HG03066 (cell line): ENCODE data around the gene KRTAP1-5.
"Not testable (repeated sequence)": the region's sequence is repeated elsewhere in the genome, so short reads cannot be mapped to it uniquely, and the experiment has no call there.

Experiments used
- ATAC-seq: cut with Tn5 transposase; IDR thresholded peaks from one replicate; pipeline ENCODE4 v1.9.1; 2021; ENCODE audit warnings: low read depth; ENCODE audit not compliant: unreplicated experiment

KRTAP1-5 gene

GRCh38 chr17:41049110-41049509 lies 22.1 kb upstream of the KRTAP1-5 start:
- no peak for ATAC-seq

DNA sequence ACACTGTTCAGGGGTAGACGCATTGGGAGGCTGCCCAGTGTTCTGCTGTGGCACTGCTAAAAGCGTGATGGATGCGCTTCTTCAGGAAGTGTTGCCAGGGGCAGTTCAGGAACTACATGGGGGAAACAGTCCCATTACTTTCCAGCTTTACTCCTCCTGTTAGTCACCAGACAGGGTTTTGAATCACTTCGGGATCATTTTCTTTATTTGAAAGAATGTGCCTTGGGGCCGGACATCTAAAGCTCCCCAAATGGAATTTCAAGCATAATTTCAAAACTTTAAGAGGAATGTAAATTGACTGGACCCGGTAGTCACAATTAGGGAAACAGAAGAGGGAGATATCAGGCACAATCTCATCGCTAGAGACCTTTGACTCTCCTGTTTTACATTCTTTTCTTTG lies 21.4 kb upstream of the KRTAP1-5 start:
- no peak for ATAC-seq

DNA sequence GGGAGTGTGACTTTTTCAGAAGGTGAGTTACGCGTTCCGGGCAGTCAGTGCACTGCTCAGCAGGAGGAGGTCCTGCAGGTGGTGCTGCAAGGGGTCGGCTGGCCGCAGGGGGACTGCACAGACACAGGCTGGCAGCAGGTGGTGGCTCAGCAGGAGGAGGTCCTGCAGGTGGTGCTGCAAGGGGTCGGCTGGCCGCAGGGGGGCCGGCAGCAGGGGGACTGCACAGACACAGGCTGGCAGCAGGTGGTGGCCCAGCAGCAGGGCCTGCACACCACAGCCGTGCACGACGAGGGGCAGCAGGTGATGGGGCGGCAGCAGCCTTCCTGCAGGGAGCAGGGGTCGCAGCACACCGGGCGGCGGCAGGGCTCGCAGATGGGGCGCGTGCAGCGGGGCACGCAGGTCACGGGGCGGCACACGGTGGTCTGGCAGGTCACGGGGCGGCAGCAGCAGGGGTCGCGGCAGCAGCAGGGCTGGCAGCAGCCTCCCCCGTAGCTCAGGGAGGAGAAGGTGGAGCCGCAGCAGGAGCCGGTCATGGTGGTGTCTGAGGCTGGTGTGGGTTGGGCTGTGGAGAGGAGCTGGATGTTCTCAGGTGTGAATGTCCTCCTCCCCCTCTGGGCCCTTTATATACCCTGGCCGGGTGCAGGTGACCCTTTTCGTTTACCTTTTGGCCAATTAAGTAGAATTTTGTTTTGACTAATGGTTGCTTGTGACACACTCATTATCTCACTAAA lies 19.9 kb upstream of the KRTAP1-5 start, which contains the start of gene KRTAP2-1:
Gene KRTAP2-1, minus strand, starts transcription at position 582 of the 731 bp plus-strand sequence. Its CDS starts 49 bp downstream, at position 533.
- ATAC-seq, result not testable (repeated sequence)

GRCh38 chr17:41042953-41043352 lies 15.9 kb upstream of the KRTAP1-5 start:
- ATAC-seq, result no peak

- not testable (repeated sequence) for ATAC-seq
Measured at GRCh38 chr17:41040783-41041571, 14.0 kb upstream of the KRTAP1-5 start, which contains the start of gene KRTAP1-1. TSS of gene KRTAP1-1 (minus strand) at chr17:41041450. CDS start at chr17:41041397, 53 bp downstream.

- no peak for ATAC-seq
Measured at GRCh38 chr17:41037853-41038350, 10.9 kb upstream of the KRTAP1-5 start.

DNA sequence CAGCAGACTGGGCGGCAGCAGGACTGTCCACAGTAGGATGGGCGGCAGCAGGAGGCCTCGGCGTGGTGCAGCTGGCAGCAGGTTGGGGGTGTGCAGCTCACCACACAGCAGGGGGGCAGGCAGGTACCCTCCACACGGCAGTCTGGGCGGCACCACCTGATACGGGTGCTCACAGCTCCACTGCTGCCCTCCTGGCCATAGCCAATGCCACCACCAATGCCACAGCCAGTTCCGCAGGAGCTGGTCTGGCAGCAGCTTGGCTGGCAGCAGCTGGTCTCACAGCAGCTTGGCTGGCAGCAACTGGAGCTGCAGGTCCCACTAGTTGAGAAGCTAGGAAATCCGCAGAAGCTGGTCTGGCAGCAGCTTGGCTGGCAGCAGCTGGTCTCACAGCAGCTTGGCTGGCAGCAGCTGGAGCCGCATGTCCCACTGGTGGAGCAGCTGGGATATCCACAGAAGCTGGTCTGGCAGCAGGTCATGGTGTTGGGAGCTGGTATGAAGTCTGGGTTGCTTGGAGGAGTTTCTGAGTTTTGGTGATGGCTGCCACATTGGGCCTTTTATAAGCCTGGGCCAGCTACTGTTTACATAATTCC lies 7.4 kb upstream of the KRTAP1-5 start, which contains the start of gene KRTAP1-3:
Gene KRTAP1-3, minus strand, starts transcription at position 529 of the 590 bp plus-strand sequence. Its CDS starts 53 bp downstream, at position 476.
- not testable (repeated sequence) for ATAC-seq

- no peak for ATAC-seq
Measured at GRCh38 chr17:41029633-41030245, 2.7 kb upstream of the KRTAP1-5 start, which contains the start of gene KRTAP1-4. TSS of gene KRTAP1-4 (minus strand) at chr17:41030195. CDS start at chr17:41030078, 117 bp downstream.

- no peak for ATAC-seq
Measured at GRCh38 chr17:41024697-41025096, 2.3 kb downstream of the KRTAP1-5 start.

GRCh38 chr17:41020336-41020735 lies 6.7 kb downstream of the KRTAP1-5 start:
- ATAC-seq, result no peak

DNA sequence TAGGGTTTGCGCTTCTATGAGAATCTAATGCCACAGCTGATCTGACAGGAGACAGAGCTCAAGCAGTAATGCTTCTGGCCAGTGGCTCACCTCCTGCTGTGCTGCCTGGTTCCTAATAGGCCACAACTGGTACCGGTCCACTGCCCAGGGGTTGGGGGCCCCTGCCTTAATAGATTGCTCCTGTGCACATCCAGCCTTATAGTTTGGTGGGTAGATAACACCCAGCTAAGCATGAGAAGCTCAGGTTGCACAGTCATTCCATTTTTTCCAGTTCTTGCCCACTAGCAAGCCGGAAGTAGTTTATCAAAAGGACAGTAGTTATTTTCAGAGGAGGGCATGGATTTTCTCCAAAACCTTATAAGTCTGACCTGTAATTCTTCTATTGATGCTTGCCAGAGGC lies 7.6 kb downstream of the KRTAP1-5 start:
- no peak for ATAC-seq

DNA sequence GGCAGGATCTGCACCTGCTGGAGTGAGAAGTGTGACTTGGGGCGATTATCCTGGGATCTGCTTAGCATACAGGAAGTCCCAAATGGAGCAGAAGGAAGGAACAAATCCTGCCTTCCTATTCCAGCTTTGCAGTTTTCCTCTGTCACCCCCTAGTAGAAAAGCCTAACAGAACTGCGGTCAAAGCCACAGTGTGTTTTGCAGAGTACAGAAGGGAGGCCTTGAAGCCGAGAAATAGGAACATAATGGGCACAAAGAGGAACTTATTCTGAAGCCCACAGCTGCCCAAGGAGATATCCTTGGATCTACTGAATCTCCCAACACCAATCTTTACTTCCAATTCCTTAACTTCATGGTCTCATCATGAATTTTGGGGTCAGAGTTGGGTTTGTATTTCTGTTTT lies 8.5 kb downstream of the KRTAP1-5 start:
- no peak for ATAC-seq

- ATAC-seq, result no peak
Measured at GRCh38 chr17:41016578-41017215, 10.3 kb downstream of the KRTAP1-5 start.

- ATAC-seq, result no peak
Measured at GRCh38 chr17:41015454-41015853, 11.6 kb downstream of the KRTAP1-5 start.

DNA sequence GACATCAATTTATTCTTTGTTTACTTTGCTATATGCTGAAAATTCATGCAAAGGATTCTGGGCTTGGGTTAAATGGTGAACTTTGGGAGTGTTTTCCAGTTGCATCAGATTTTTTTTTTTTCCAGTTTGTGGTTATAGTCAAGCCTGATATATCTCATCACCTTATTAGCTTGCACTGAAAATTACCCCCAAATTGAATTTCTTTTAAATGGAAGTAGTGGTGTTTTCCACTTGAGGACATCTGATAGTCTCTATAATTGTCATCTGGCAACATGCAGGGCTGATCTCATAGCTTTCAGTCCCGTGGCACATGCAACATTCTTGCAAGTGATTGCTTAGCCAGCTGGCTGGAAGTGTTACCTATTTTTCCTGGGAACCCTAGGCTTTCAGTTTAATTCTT lies 13.4 kb downstream of the KRTAP1-5 start:
- no peak for ATAC-seq

DNA sequence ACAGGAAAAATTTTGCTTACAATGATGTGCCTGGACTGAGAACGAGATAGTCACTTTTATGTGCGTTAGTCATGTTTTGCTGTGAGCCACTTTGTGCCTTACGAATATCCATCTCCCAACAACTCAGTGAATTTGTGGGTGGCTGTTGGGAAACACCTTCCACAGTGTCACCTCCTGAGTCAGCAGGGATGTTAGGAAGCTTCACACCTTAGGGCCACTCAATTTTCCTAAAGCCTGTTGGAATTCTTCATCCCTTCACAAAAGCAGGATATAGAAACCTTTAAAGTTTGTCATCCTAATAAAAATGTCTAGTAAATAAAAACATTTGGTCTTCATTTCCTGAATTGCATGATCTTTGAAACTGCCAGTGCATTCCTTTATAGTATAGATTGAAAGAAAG lies 13.8 kb downstream of the KRTAP1-5 start:
- ATAC-seq, result no peak

DNA sequence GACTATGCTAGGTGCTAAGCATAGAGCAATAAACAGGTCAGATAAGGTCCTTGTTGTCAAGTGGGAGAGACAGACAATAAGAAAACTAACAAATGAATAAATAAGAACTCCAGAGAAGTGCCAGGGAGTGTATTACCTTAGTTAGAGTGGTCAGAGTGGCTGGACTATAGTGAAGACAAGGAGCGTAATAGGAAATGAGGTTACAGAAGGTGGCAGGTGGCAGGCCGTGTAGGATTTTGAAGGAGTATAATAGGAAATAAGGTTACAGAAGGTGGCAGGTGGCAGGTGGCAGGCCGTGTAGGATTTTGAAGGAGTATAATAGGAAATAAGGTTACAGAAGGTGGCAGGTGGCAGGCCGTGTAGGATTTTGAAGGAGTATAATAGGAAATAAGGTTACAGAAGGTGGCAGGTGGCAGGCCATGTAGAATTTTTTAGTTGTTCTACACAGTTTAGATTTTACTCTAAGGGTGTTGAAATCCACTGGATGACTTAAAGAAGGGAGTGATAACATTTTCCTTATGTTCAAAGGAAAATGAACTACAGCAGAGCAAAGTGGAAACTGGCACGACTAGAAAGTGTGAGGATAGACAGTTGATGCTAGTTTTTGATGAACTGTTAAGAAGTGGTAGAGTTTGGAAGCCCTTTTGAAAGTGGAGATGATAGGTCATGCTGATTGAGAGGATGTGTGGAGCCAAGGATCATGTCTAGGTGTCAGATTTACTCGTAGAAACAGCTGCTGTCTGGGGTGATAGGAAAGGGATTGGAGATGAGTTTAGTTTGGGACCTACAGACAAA lies 14.5 kb downstream of the KRTAP1-5 start:
- no peak for ATAC-seq

- ATAC-seq, result no peak
Measured at GRCh38 chr17:41010441-41010840, 16.6 kb downstream of the KRTAP1-5 start.

- ATAC-seq, result no peak
Measured at GRCh38 chr17:41009936-41010335, 17.1 kb downstream of the KRTAP1-5 start.
